Measurements from ENCODE around the gene BICRA.

DNA sequence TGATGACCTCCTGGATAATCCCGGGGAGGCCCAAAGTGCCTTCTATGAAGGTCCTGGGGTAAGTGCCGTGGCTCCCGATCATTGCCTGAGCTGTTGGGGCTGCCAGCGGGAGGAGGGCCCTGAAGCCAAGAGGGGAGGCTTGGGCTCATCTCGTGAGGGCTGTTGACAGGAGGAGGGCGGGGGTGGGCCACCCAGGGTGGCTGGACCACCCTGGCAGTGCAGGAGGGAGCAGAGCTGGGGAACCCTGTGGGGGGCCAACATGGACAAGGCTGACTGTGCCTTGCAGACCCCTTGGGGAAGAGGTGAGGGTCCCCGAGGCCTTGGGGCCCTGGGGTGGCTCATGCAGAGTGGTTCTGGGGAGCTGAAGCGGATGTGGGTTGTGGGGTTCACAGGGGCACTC is 66.9 kb downstream of the BICRA start:
- TF ChIP-seq, protein P1, sequence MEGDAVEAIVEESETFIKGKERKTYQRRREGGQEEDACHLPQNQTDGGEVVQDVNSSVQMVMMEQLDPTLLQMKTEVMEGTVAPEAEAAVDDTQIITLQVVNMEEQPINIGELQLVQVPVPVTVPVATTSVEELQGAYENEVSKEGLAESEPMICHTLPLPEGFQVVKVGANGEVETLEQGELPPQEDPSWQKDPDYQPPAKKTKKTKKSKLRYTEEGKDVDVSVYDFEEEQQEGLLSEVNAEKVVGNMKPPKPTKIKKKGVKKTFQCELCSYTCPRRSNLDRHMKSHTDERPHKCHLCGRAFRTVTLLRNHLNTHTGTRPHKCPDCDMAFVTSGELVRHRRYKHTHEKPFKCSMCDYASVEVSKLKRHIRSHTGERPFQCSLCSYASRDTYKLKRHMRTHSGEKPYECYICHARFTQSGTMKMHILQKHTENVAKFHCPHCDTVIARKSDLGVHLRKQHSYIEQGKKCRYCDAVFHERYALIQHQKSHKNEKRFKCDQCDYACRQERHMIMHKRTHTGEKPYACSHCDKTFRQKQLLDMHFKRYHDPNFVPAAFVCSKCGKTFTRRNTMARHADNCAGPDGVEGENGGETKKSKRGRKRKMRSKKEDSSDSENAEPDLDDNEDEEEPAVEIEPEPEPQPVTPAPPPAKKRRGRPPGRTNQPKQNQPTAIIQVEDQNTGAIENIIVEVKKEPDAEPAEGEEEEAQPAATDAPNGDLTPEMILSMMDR (optimal IDR thresholded peaks at IDR 0.05 in 1 of 3, IDR thresholded peaks at IDR 0.05 in 1 of 3, conservative IDR thresholded peaks at IDR 0.05 in 1 of 3; ENCODE audit: extremely low read depth in 1 of 3, insufficient read depth in 2 of 3, low read length in 3 of 3): no peak
- no peak for TF ChIP-seq EZH2 (IDR thresholded peaks at IDR 0.05; ENCODE audit: low read length)

Measured in keratinocyte (primary cell).